Activated CD4-positive, alpha-beta T cell treated with anti-CD3 and anti-CD28 coated beads, Interleukin-2, amount 10 ng/mL, durations not matched to agents 24 days and 14 days (primary cell): ENCODE measurements around the gene STRA6. TPM values are rescaled to one million over a fixed set of nuclear protein-coding genes. Genes with fewer than 3 reads are reported as not detected.
"Not testable (repeated sequence)": the region's sequence is repeated elsewhere in the genome, so short reads cannot be mapped to it uniquely, and the experiment has no call there.

Experiments used
- DNase-seq: peaks from one replicate; pipeline ENCODE4 v3.0.0; 2022
- H3K27ac Mint-ChIP-seq: one replicate; pipeline ENCODE4 v1.8.0; 2022; ENCODE audit warnings: mild to moderate bottlenecking, mixed read lengths
- H3K27me3 Mint-ChIP-seq: one replicate; pipeline ENCODE4 v1.8.0; 2022; ENCODE audit warnings: mixed read lengths
- H3K36me3 Mint-ChIP-seq: one replicate; pipeline ENCODE4 v1.8.0; 2022; ENCODE audit warnings: low read depth, mild to moderate bottlenecking, mixed read lengths
- H3K4me1 Mint-ChIP-seq: one replicate; pipeline ENCODE4 v1.8.0; 2021; ENCODE audit warnings: mixed read lengths
- H3K4me3 Mint-ChIP-seq: one replicate; pipeline ENCODE4 v1.8.0; 2022; ENCODE audit warnings: mild to moderate bottlenecking, moderate library complexity, mixed read lengths
- H3K9me3 Mint-ChIP-seq: one replicate; pipeline ENCODE4 v1.8.0; 2021; ENCODE audit warnings: mixed read lengths
- intact Hi-C: fragments of 100-400 bp; cut with micrococcal nuclease; formaldehyde crosslinking; loops from one replicate; pipeline ENCODE4 v1.15.1; 2023
- total RNA-seq: library from RNA; stranded (reverse); gene quantifications from 2 replicates; pipeline ENCODE4 v1.2.3, GENCODE V29; 2022

The STRA6 gene
- total RNA-seq, 1 donor from 2014 or later = not detected

- H3K9me3 Mint-ChIP-seq, H3K36me3 Mint-ChIP-seq, DNase-seq, H3K27ac Mint-ChIP-seq, H3K4me3 Mint-ChIP-seq, intact Hi-C loops: not testable (repeated sequence)
- Mint-ChIP-seq H3K27me3 (peaks cover 19% of the 10 kb centered on the region), H3K4me1 (peaks cover 24% of the 10 kb centered on the region)
These were observed 42.2 kb downstream of the STRA6 start for GRCh38 chr15:74160390-74160789.

GRCh38 chr15:74159773-74160172, 42.8 kb downstream of the STRA6 start:
- H3K36me3 Mint-ChIP-seq = no peaks in the 10 kb centered on the region
- no peaks in the 10 kb centered on the region for H3K9me3 Mint-ChIP-seq

GRCh38 chr15:74158855-74159650, 43.5 kb downstream of the STRA6 start:
- no peak overlapping the region for H3K4me3 Mint-ChIP-seq
- peaks cover 24% of the 10 kb centered on the region for H3K4me1 Mint-ChIP-seq

More at GRCh38 chr15:74159773-74160172, 42.8 kb downstream of the STRA6 start:
- H3K4me1 Mint-ChIP-seq = peaks cover 24% of the 10 kb centered on the region
- H3K27me3 Mint-ChIP-seq = peaks cover 19% of the 10 kb centered on the region
- no peak overlapping the region for H3K4me3 Mint-ChIP-seq
- H3K27ac Mint-ChIP-seq = no peak overlapping the region
- intact Hi-C loops = no loop called here
- DNase-seq = no peak

GRCh38 chr15:74157868-74158827, 44.4 kb downstream of the STRA6 start:
- no peaks in the 10 kb centered on the region for H3K9me3 Mint-ChIP-seq

More at GRCh38 chr15:74158855-74159650, 43.5 kb downstream of the STRA6 start:
- intact Hi-C loops = no loop called here
- Mint-ChIP-seq H3K27me3 (peaks cover 17% of the 10 kb centered on the region), H3K36me3 (no peaks in the 10 kb centered on the region), H3K9me3 (no peaks in the 10 kb centered on the region), H3K27ac (peak overlapping the region; percentile 12)
- DNase-seq = no peak

GRCh38 chr15:74156678-74157411, 45.7 kb downstream of the STRA6 start:
- Mint-ChIP-seq H3K4me1 (peaks cover 24% of the 10 kb centered on the region), H3K4me3 (no peak overlapping the region), H3K9me3 (no peaks in the 10 kb centered on the region), H3K27ac (no peak overlapping the region), H3K36me3 (no peaks in the 10 kb centered on the region), H3K27me3 (peaks cover 17% of the 10 kb centered on the region)
- no peak for DNase-seq
- intact Hi-C loops = no loop called here

More at GRCh38 chr15:74157868-74158827, 44.4 kb downstream of the STRA6 start:
- Mint-ChIP-seq H3K27me3 (peaks cover 16% of the 10 kb centered on the region), H3K4me3 (no peak overlapping the region), H3K4me1 (peaks cover 24% of the 10 kb centered on the region), H3K36me3 (no peaks in the 10 kb centered on the region), H3K27ac (no peak overlapping the region)
- DNase-seq = no peak
- intact Hi-C loops = no loop called here

DNA sequence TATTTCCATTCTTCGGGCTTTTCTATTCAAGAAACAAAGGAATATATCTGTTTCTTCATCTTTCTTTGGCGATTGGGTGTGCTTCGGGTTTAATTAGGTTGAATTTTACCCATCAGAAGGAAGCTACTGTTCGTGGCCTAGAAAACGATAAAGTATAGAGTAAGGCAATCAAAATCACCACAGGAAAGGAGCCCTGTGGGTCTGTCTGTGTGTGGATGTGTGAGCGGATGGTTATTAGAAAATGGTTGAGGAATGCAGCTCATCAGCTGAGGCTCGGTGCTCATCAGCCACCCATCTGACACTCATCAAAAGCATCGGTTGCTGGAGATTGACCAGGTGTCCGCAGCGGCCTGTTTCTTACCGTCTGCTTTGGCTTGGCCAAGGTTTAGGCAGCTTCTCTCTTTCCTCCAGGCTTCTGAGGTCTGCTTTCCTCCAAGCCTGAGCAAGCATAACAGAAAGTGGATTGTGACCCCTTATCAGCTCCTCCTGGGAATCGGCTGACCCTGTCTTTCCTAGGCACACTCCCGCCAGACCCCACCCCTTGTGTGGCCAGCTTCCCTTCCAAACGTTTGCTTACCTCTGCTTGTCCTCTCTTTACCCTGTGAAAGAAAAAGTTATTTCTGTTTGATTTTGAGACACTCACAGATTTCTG, 46.7 kb downstream of the STRA6 start:
- H3K4me3 Mint-ChIP-seq = no peak overlapping the region
- DNase-seq = no peak
- no peaks in the 10 kb centered on the region for H3K9me3 Mint-ChIP-seq
- H3K4me1 Mint-ChIP-seq = peaks cover 24% of the 10 kb centered on the region
- intact Hi-C loops = no loop called here
- no peak overlapping the region for H3K27ac Mint-ChIP-seq
- peaks cover 18% of the 10 kb centered on the region for H3K27me3 Mint-ChIP-seq
- H3K36me3 Mint-ChIP-seq = no peaks in the 10 kb centered on the region

- no peak overlapping the region for H3K27ac Mint-ChIP-seq
- H3K27me3 Mint-ChIP-seq = peaks cover 43% of the 10 kb centered on the region
- H3K4me1 Mint-ChIP-seq = no peaks in the 10 kb centered on the region
- intact Hi-C loops = no loop called here
- no peaks in the 10 kb centered on the region for H3K9me3 Mint-ChIP-seq
- no peak for DNase-seq
- H3K4me3 Mint-ChIP-seq = no peak overlapping the region
- H3K36me3 Mint-ChIP-seq = no peaks in the 10 kb centered on the region
These were observed 55.5 kb downstream of the STRA6 start for GRCh38 chr15:74147051-74147450.

DNA sequence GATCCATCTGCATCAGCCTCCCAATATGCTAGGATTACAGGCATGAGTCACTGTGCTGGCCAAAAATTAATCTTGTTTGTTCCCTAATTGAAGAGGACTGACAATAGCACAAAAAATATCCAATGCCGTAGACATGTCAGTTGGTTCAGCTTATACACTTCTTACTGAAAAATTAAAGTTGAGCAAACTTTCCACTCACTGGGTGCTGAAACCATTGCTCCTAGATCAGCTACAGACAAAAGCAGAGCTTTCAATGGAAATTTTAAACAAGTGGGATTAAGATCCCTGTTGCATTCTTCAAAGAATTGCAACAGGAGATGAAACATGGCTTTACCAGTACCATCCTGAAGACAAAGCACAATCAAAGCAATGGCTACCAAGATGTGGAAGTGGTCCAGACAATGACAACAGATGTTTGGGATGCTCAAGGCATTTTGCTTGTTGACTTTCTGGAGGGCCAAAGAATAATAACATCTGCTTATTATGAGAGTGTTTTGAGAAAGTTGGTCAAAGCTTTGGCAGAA, 56.2 kb downstream of the STRA6 start:
- DNase-seq = no peak
- peaks cover 49% of the 10 kb centered on the region for H3K27me3 Mint-ChIP-seq
- H3K4me3 Mint-ChIP-seq = no peak overlapping the region
- no peaks in the 10 kb centered on the region for H3K9me3 Mint-ChIP-seq
- no peak overlapping the region for H3K27ac Mint-ChIP-seq
- intact Hi-C loops = no loop called here
- no peaks in the 10 kb centered on the region for H3K4me1 Mint-ChIP-seq
- H3K36me3 Mint-ChIP-seq = no peaks in the 10 kb centered on the region

- H3K27ac Mint-ChIP-seq = no peak overlapping the region
- H3K27me3 Mint-ChIP-seq = peaks cover 64% of the 10 kb centered on the region
- DNase-seq = no peak
- no peak overlapping the region for H3K4me3 Mint-ChIP-seq
- H3K4me1 Mint-ChIP-seq = no peaks in the 10 kb centered on the region
- intact Hi-C loops = no loop called here
- H3K36me3 Mint-ChIP-seq = no peaks in the 10 kb centered on the region
- H3K9me3 Mint-ChIP-seq = no peaks in the 10 kb centered on the region
These were observed 58.3 kb downstream of the STRA6 start for GRCh38 chr15:74144153-74144775.

DNA sequence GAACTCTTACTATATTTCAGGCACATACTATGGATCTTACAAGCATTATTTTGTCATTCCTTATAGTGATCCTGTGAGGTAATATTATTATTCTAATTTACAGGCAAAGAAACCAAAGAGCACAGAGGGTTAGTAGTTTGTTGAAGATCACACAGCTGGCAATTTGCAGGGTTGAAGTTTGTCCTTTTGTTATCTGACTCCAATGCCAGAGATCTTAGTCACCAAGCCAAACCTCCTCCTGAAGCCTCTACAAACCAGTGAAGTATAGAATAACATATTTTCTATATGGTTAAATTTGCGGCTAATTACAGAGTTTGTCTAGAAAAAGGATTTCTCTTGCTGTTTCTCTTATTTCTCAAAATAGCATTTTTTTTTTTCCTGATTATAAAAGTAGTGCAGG, 61.0 kb downstream of the STRA6 start:
- Mint-ChIP-seq H3K27me3 (peaks cover 68% of the 10 kb centered on the region), H3K4me3 (no peak overlapping the region), H3K36me3 (no peaks in the 10 kb centered on the region), H3K4me1 (peaks cover 4% of the 10 kb centered on the region), H3K27ac (no peak overlapping the region), H3K9me3 (no peaks in the 10 kb centered on the region)
- no peak for DNase-seq
- intact Hi-C loops = no loop called here

DNA sequence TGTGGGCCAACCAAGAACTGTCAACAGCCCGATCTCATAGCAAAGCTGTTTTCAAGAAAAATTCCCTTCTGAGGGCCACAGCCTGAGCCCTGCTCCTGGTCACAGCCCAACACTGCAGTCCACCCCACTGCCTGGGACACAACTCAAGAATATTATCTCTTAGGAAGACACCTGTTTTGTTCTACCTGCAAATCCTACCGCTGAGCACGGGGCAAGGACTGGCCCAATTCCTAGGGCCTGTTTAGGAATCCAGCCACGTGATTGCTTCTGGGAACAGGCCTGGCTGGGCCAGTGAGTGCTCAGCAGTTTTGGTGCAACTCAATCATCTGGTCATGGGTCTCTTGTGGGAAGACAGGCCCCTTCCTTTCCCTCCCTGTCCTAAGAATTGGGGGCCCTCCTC, 63.9 kb downstream of the STRA6 start:
- Mint-ChIP-seq H3K27ac (no peak overlapping the region), H3K27me3 (peaks cover 69% of the 10 kb centered on the region), H3K36me3 (no peaks in the 10 kb centered on the region), H3K9me3 (no peaks in the 10 kb centered on the region), H3K4me3 (no peak overlapping the region), H3K4me1 (peaks cover 10% of the 10 kb centered on the region)
- intact Hi-C loops = no loop called here
- no peak for DNase-seq

DNA sequence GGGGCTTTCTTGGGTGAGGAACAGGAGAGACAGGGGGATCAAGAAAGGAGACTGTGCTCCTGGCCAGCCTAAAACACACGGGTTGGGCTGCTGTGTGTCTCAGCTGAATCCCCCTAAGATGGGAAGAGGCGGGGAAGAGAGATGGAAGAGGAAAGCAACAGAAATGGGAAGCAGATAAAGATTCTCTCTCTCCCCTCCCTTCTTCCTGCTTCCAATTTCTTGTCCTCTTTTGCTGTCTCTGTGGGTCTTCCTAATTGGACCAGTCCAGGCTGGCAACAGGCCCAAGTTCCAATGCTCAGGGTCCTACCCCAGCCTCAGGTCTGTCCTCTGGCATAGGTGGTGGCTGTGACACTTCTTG, 65.1 kb downstream of the STRA6 start:
- peaks cover 12% of the 10 kb centered on the region for H3K4me1 Mint-ChIP-seq
- no peak for DNase-seq
- H3K27ac Mint-ChIP-seq = no peak overlapping the region
- H3K4me3 Mint-ChIP-seq = no peak overlapping the region
- intact Hi-C loops = no loop called here
- H3K9me3 Mint-ChIP-seq = no peaks in the 10 kb centered on the region
- peaks cover 79% of the 10 kb centered on the region for H3K27me3 Mint-ChIP-seq
- no peaks in the 10 kb centered on the region for H3K36me3 Mint-ChIP-seq
